ENCODE measurements around the gene ZFYVE28. TPM values are rescaled to one million over a fixed set of nuclear protein-coding genes. Genes with fewer than 3 reads are reported as not detected.

ZFYVE28 gene
- total and polyA plus RNA-seq, 10 of the 15 experiments (the other 5 are each of a cell fraction or from before 2014, with no cell fraction given) = 0.06 to 1.9 (median 0.22) TPM; not detected in 1

DNA sequence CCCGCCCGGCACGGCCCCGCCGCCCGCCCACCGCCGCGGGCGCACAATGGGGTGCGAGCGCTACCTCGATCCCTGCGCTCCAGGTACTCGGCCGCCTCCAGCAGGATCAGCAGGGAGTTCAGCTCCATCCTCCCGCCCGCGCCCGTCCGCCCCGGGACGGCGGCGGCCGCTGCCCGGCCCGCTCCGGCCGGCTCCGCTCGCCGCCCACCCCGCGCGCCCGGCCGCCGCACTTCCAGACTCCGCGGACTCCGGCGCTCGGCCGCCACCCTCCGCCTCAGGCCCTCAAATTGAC lies 156.6 kb downstream of the ZFYVE28 start, which contains the start of gene MXD4 (continued):
- TF ChIP-seq MYC (IDR thresholded peaks at IDR 0.05; ENCODE audit: insufficient read depth, insufficient read length, insufficient replicate concordance, low read length, severe bottlenecking) (no peak), BACH1 (IDR thresholded peaks at IDR 0.05; ENCODE audit: borderline replicate concordance) (no peak), SMAD1 (IDR thresholded peaks at IDR 0.05; ENCODE audit: low read depth, partially characterized antibody) (no peak), FOXK2 (IDR thresholded peaks at IDR 0.05) (no peak), HDAC6 (IDR thresholded peaks at IDR 0.05; ENCODE audit: unreplicated experiment) (no peak), POLR2A (IDR thresholded peaks at IDR 0.05; ENCODE audit: low read depth, low read length) (no peak), CBX3 (IDR thresholded peaks at IDR 0.05; ENCODE audit: borderline replicate concordance, low read depth) (no peak), ZZZ3 (IDR thresholded peaks at IDR 0.05; ENCODE audit: control insufficient read depth, insufficient read length, low read depth) (no peak), ZNF217 (IDR thresholded peaks at IDR 0.05) (no peak)
- TF ChIP-seq, protein P1, sequence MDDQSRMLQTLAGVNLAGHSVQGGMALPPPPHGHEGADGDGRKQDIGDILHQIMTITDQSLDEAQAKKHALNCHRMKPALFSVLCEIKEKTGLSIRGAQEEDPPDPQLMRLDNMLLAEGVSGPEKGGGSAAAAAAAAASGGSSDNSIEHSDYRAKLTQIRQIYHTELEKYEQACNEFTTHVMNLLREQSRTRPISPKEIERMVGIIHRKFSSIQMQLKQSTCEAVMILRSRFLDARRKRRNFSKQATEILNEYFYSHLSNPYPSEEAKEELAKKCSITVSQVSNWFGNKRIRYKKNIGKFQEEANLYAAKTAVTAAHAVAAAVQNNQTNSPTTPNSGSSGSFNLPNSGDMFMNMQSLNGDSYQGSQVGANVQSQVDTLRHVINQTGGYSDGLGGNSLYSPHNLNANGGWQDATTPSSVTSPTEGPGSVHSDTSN (IDR thresholded peaks at IDR 0.05; ENCODE audit: insufficient replicate concordance, low read depth, low read length) = no peak
- TF ChIP-seq, protein P2, sequence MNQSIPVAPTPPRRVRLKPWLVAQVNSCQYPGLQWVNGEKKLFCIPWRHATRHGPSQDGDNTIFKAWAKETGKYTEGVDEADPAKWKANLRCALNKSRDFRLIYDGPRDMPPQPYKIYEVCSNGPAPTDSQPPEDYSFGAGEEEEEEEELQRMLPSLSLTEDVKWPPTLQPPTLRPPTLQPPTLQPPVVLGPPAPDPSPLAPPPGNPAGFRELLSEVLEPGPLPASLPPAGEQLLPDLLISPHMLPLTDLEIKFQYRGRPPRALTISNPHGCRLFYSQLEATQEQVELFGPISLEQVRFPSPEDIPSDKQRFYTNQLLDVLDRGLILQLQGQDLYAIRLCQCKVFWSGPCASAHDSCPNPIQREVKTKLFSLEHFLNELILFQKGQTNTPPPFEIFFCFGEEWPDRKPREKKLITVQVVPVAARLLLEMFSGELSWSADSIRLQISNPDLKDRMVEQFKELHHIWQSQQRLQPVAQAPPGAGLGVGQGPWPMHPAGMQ (IDR thresholded peaks at IDR 0.05; ENCODE audit: borderline replicate concordance) = no peak
- TF ChIP-seq, protein P3, sequence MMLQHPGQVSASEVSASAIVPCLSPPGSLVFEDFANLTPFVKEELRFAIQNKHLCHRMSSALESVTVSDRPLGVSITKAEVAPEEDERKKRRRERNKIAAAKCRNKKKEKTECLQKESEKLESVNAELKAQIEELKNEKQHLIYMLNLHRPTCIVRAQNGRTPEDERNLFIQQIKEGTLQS (IDR thresholded peaks at IDR 0.05; ENCODE audit: borderline replicate concordance, extremely low read depth, low read depth, low read length) = no peak
- TF ChIP-seq, protein P4, sequence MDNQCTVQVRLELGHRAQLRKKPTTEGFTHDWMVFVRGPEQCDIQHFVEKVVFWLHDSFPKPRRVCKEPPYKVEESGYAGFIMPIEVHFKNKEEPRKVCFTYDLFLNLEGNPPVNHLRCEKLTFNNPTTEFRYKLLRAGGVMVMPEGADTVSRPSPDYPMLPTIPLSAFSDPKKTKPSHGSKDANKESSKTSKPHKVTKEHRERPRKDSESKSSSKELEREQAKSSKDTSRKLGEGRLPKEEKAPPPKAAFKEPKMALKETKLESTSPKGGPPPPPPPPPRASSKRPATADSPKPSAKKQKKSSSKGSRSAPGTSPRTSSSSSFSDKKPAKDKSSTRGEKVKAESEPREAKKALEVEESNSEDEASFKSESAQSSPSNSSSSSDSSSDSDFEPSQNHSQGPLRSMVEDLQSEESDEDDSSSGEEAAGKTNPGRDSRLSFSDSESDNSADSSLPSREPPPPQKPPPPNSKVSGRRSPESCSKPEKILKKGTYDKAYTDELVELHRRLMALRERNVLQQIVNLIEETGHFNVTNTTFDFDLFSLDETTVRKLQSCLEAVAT (IDR thresholded peaks at IDR 0.05) = no peak
- TF ChIP-seq, protein P5, sequence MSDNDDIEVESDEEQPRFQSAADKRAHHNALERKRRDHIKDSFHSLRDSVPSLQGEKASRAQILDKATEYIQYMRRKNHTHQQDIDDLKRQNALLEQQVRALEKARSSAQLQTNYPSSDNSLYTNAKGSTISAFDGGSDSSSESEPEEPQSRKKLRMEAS (IDR thresholded peaks at IDR 0.05; ENCODE audit: low read depth, low read length) = no peak
- TF ChIP-seq, protein P6, sequence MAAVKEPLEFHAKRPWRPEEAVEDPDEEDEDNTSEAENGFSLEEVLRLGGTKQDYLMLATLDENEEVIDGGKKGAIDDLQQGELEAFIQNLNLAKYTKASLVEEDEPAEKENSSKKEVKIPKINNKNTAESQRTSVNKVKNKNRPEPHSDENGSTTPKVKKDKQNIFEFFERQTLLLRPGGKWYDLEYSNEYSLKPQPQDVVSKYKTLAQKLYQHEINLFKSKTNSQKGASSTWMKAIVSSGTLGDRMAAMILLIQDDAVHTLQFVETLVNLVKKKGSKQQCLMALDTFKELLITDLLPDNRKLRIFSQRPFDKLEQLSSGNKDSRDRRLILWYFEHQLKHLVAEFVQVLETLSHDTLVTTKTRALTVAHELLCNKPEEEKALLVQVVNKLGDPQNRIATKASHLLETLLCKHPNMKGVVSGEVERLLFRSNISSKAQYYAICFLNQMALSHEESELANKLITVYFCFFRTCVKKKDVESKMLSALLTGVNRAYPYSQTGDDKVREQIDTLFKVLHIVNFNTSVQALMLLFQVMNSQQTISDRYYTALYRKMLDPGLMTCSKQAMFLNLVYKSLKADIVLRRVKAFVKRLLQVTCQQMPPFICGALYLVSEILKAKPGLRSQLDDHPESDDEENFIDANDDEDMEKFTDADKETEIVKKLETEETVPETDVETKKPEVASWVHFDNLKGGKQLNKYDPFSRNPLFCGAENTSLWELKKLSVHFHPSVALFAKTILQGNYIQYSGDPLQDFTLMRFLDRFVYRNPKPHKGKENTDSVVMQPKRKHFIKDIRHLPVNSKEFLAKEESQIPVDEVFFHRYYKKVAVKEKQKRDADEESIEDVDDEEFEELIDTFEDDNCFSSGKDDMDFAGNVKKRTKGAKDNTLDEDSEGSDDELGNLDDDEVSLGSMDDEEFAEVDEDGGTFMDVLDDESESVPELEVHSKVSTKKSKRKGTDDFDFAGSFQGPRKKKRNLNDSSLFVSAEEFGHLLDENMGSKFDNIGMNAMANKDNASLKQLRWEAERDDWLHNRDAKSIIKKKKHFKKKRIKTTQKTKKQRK (IDR thresholded peaks at IDR 0.05; ENCODE audit: low read depth, low read length) = no peak
- TF ChIP-seq, protein P7, sequence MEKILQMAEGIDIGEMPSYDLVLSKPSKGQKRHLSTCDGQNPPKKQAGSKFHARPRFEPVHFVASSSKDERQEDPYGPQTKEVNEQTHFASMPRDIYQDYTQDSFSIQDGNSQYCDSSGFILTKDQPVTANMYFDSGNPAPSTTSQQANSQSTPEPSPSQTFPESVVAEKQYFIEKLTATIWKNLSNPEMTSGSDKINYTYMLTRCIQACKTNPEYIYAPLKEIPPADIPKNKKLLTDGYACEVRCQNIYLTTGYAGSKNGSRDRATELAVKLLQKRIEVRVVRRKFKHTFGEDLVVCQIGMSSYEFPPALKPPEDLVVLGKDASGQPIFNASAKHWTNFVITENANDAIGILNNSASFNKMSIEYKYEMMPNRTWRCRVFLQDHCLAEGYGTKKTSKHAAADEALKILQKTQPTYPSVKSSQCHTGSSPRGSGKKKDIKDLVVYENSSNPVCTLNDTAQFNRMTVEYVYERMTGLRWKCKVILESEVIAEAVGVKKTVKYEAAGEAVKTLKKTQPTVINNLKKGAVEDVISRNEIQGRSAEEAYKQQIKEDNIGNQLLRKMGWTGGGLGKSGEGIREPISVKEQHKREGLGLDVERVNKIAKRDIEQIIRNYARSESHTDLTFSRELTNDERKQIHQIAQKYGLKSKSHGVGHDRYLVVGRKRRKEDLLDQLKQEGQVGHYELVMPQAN (conservative IDR thresholded peaks at IDR 0.05) = peak; percentile 41
- TF ChIP-seq, protein P8, sequence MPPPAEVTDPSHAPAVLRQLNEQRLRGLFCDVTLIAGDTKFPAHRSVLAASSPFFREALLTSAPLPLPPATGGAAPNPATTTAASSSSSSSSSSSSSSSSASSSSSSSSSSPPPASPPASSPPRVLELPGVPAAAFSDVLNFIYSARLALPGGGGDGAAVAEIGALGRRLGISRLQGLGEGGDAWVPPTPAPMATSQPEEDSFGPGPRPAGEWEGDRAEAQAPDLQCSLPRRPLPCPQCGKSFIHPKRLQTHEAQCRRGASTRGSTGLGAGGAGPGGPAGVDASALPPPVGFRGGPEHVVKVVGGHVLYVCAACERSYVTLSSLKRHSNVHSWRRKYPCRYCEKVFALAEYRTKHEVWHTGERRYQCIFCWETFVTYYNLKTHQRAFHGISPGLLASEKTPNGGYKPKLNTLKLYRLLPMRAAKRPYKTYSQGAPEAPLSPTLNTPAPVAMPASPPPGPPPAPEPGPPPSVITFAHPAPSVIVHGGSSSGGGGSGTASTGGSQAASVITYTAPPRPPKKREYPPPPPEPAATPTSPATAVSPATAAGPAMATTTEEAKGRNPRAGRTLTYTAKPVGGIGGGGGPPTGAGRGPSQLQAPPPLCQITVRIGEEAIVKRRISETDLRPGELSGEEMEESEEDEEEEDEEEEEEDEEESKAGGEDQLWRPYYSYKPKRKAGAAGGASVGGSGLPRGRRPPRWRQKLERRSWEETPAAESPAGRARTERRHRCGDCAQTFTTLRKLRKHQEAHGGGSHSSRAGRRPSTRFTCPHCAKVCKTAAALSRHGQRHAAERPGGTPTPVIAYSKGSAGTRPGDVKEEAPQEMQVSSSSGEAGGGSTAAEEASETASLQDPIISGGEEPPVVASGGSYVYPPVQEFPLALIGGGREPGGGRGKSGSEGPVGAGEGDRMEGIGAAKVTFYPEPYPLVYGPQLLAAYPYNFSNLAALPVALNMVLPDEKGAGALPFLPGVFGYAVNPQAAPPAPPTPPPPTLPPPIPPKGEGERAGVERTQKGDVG (CRISPR knock-in tag; IDR thresholded peaks at IDR 0.05) = no peak

Measured in GM12878 (cell line).